ENCODE data around the gene NSMF.
"Not testable (repeated sequence)": the region's sequence is repeated elsewhere in the genome, so short reads cannot be mapped to it uniquely, and the experiment has no call there.

The NSMF gene

DNA sequence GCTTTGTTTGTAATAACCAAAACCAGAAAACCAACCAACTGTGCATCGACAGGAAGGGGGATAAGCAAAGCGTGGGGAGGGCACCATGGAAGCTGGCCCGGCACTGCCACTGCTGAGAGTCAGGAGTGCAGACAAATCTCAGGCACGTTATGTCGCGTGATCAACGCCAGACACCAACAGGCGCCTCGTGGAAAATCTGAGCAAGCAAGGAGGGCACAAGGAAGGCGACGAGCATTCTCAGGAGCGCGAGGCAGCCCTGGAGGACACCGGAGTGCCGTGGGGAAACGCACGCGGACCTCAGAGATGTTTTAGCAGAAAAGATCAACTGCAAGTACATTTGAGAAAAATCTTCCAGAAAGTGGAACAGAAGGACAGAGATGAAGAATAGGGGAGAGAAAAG lies 15.1 kb upstream of the NSMF start:
- no peak for DNase-seq

DNA sequence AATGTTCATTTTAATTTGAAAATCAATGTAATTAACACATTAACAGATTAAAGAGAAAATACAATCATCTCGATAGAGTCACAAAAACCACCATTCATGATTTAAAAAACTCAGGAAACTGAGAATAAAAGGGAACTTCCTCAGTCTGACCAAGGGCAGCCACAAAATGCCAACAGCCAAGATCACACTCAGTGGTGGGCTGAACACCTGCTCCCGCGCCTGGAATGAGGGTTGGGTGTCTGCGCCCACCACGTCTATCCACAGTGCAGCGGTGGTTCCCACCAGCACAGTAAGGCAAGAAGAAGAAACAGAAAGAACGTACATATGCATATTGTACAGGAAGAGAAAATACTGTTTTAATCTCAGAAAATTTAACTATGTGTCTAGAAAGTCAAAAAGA lies 11.7 kb upstream of the NSMF start:
- no peak for DNase-seq

DNA sequence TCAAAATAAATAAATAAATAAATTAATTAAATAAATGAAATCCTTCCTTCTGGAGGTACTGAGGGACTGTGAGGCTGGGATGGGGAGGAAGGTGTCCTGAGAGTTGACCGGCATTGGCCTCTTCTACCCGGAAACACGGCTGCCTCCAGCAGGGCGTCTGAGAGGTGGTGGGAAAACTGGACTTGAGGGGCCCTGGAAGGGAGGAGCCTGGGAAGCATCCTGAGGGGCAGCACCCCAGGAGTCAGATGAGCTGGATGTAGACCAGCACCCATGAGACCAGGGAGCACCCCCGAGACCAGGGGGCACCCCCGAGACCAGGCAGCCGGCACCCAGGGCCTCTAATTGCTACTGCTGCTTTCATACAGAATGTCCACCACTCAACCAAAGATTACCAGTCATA lies 8.8 kb upstream of the NSMF start:
- no peak for DNase-seq

DNA sequence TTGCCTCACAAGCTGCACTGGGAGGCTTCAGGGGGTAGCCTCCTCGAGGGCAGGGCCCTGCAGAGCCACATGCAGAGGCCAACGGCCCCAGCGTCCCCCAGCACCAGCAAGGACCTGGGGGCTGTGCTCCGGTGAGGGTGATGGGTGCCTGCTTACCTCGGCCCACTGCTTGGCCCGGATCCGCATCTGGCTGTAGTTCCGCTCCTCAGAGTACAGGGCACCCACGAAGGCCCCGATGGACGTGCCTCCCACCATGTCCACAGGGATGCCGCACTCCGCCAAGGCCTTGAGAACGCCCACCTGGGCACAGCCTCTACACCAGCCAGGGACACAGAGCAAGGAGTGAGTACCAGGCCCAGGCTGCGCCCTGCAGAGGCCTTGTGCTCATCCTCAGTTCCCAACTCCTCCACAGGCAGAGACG lies 8.0 kb upstream of the NSMF start:
- no peak for DNase-seq

DNA sequence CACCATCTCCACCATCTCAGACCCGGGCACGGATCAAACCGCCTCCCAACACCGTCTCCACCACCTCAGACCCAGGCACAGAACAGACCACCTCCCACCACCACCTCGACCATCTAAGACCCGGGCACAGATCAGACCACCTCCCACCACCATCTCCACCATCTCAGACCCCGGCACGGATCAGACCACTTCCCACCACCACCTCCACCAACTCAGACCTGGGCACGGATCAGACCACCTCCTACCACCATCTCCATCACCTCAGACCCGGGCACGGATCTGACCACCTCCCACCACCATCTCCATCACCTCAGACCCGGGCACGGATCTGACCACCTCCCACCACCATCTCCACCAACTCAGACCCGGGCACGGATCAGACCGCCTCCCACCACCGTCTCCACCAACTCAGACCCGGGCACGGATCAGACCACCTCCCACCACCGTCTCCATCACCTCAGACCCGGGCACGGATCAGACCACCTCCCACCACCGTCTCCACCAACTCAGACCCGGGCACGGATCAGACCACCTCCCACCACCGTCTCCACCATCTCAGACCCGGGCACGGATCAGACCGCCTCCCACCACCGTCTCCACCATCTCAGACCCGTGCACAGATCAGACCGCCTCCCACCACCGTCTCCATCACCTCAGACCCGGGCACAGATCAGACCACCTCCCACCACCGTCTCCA lies 7.4 kb upstream of the NSMF start:
- DNase-seq = not testable (repeated sequence)

DNA sequence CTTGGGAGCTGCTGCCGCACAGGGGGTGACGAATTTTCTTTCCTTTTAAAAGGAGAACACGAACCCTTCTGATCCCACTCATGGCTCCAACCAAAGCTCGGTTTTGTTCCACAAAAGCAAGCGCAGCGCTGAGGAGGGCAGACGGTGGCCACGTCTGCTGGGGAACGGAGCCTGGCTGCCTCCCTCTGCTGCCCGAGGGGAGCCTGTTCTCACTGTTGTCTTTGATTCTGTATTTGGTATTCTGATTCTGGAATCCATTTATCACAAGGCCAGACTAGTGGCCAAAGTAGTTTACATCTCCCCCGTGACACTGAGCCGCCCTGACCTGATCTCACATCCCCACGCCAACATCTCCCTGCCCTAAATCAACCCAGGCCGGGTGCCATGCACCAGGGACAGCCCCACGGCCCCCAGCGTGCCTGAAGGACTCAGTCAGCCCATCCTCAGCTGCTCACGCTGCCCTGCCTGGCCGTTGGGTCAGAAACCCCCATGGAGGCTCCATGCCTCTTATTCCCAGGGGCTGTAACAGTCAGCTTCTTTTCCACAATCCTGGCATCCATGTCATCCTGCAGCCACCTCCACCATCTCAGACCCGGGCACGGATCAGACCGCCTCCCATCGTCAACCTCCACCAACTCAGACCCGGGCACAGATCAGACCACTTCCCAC lies 6.7 kb upstream of the NSMF start:
- DNase-seq = no peak

DNA sequence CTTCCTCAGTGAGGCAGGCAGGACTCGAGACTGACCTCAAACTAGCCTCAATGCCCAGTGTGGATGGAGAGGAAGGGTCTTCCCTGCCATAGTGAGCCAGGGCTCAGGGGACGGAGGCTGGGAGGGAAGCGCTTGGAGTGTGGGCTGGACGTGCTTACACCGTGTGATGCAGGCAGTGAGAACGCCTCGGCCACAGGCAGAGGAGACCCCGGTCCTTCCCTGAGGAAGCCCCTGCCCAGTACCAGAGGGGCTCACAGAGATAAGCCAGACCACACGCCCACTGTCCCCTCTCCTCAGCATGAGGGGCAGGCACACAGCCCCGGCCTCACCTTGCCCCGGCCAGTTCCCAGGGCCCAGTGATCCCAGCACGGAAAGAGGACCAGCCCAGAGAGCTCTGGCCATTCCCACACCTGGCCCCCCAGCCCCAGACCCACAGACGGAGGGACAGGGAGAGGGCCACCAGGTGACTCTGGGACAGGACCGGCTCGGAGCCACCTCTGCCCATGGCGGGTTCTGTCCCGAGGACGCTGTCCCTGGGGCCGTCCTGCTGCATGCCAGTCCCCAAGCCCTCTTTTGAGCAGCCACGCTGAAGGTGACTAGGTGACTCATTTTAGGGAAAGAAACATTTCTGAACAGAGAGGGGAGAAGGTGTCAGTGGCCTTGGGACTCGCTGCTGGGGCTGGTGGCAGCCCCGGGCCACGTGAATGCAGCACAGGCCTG lies 6.0 kb upstream of the NSMF start:
- DNase-seq = no peak

DNA sequence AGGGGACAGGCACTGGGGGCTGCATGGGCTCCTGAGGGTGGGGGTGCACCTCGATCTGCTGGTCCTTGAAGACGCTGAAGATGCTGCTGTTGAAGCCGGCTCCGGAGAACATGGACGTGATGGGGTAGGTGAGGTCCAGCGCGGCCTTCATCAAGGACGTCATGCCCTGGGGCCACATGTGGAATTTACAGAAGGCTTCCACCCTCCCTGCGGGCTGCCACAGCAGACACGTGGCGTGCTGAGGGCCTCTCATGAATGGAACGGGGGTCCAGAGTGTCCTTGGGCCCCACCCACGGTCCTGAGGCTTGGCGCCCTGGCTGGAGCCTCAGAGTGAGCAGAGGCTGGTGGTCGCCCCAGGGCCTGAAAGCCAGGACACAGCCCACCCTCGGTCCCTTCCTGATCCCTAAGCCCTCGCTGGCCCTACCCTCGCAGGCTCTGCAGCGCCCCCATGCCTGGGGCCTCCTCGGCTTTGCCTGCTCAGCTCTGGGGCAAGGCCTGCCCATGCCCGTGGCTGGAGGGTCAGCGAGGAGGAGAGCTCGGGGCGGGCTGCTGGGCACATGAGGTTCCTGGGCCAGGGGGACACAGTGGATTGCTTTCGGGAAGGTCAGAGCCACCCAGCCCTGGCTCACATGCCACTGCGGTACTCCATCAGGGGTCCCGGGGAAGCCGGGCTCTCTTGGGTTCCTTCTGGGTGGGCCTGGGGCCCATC lies 5.3 kb upstream of the NSMF start:
- DNase-seq = no peak

DNA sequence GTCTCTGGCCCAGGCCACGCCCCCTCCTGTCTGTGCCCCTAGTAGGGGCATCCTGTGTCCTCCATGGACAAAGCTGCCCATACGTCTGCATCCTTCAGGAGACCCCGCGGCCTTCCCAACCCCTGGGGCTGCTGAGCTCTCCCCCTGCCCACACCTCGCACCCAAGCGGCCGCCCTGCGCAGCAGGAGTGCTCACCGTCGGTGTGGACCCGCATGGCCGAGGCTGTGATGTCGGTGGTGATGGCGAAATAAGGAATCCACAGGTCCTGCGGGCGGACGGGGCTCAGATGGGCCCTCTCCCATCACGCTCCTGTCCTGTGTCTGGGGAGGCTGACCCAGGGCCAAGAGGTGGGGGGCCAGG lies 4.8 kb upstream of the NSMF start:
- DNase-seq = no peak

DNA sequence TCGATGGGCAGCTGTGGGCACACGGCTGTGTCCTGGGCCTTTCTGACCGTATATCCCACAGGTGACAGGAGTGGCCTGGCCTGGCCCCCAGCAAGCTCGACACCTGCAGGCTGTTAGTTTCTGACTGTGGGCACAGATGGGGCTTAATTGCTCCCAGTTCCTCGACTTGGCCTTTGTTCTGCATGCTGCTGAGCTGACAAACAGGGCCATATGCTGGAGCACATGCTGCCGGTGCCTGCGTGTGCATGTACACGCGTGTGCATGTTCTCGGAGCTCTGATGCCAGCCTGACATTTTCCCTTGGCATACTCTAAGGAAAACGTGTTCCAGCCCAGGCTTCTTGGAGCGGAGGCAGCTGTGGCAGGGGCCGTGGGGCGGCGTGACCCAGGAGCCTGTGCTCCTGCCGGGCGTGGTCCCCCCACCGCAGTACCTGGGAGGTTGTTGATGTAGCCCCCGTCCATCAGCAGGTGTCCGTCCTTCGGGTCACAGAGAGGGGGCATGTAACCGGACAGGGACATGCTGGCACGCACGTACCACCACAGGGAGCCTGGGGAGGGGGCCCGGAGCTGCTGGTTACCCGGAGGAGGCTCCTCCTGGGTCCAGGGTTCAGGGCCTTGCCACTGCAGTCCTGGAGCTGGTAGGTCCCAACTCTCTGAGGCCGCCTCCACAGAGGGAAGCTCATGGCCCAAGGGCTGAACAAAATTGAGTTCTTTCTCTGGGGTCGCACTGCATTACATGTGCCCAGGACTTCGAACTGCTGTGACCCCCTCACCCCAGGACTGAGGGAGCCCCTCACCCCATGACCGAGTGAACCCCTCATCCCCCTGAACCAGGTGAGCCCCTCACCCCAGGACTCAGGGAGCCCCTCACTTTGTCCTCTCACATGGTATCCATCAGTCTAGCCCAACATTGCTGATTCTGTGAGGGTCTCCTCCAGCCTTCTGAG lies 4.1 kb upstream of the NSMF start:
- no peak for DNase-seq

DNA sequence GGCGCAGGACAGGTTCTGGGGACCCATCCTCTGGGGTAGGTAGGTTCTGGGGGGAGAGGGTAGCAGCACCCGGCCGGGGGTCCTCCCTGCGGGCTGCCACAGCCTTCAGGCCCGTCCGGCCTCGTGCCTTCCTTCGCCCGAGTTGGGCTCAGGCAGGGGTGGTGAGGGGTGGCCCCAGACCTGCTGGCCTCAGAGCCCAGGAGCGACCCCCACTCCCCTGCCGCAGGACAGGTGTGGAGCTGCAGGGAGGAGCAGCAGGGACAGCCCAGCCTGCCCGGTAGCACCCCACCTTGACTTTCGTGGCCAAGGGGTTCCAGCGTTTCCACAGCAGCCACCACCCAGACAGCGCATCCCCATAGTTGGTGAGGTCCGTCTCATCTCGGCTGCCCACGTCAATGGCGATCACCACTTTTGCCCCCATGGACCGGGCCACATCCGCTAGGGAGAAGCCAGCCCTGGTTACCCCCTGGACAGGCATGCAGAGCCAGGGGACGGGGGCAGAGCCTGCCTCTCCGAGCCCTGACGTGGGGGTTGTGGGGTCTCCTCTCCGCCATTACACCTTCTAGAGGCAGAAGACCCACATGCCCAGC lies 3.4 kb upstream of the NSMF start:
- no peak for DNase-seq

DNA sequence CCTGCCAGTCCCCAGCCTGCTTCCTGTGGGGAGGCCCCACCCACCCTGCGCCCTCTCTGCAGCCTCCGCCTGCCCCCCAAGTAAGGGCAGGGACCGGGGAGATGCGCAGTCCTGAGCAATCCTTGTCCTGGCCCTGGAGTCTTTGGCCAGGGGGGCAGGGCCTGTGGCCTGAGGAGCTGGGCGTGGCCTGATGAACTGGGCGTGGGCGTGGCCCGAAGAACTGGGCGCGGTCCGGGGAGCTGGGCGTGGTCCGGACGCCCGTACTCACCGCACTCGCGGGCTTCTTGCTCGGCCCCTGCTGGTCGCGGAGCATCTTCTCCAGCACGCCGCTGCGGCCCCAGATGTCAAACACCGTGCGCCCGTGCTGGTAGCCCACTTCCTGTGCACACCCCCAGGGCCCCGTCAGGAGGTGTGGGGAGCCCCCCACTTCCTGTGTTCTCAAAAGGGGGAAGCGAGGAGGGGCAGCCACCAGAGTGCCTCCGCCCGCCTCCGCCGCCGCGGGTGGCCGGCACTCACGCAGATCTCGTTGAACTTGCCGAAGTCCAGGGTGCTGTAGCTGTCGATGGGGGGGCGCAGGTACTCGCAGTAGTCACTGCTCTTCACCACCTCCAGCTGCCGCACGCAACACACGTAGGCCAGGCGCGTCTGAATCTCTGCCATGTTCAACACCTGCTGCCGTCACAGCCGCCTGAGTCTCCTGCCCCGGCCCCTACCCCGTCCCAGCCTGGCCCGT lies 2.7 kb upstream of the NSMF start:
- peak; percentile 87 to 89 for DNase-seq

DNA sequence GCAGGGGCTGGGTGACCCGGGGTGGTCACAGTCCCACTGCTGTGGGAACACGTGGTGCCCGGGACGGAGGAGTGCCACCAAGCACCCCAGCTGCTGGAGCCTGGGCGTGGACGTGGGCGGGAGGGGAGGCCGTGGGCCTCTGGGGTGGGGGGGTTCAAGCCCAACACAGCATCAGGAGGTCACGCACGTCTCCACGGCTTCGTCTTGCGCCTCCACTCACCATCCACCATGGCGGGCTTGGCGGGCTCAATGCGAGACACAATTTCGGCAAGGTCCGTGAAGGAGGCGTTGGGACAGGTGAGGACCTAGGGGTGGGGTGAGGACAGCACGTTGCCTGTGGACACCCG lies 2.2 kb upstream of the NSMF start:
- no peak for DNase-seq

DNA sequence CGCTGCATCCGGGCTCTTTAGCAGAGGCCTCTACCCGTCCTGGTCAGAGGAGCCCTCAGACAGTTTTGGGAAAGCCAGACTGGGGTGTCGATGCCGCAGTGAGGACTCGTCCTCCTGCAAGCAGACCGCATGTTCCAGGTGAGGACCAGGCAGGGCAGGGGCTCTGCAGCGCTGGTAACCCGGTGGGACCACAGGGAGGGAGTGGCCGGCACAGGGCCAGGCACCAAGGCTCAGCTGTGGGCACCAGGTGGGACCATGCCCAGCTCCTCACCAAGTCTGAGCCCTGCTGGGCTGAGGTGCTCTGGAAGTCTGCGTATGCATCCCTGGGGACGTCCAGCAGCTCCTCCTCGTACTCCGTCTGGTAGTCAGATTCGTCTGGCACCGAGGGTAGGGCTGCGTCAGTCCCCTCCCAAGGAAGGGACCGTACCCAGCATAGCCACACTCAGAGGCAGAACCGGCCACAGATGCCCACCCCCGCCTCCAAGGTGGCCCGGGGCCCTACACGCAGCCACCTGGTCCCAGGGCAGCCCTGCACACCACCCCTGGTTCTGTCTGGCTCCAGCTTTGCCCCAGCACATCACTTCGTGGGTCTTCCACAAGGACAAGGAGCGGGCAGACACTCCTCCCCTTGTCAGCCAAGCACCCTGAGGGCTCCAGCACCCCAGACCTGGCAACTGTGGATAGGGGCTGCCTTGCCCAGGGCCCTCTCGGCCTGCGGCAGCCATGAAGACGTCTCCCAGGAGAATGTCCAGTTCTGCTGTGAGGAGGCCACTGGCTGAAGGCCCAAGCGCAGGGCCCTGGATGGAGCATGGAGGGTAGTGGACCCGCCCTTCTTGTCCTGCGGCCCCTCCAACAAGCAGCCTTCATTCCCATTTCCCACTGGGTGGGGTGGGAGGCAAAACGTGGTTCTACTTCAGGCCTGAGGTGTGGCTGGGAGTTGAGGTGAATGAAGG lies 1.5 kb upstream of the NSMF start:
- DNase-seq = no peak

DNA sequence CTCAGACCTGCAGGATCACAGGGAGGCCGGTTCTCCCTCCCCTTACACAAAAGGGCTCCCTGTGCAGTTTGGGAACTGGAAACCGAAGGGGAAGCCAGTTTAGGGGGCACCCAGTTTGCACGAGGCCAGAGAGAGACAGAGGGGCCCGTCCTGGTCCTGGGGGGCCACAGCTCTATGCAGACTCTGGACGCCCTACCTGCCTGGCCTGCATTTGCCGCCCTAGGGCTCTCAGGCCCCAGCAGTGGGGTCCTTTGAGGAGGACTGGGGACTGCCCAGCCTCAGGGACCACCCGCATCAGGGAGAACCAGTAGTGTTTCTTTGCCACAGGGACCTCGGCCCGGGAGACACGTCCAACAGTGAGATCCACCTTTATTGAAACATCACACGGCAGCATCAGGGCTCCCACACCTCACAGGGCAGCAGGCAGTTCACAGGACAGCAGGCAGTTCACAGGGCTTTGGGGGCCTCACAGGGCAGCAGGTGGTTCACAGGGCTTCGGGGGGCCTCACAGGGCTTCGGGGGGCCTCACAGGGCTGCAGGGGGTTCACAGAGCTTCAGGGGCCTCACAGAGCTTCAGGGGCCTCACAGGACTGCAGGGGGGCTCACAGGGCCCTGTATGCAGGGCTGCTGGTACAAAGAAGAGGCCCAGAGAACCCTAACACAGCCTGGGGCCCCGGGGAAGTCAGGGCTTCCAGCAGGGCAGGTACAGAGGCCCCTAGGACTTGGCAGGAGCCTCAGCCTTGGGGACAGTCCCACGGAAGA lies 648 bp upstream of the NSMF start:
- DNase-seq = peak in 1 of 2 experiments; percentile 16

DNA sequence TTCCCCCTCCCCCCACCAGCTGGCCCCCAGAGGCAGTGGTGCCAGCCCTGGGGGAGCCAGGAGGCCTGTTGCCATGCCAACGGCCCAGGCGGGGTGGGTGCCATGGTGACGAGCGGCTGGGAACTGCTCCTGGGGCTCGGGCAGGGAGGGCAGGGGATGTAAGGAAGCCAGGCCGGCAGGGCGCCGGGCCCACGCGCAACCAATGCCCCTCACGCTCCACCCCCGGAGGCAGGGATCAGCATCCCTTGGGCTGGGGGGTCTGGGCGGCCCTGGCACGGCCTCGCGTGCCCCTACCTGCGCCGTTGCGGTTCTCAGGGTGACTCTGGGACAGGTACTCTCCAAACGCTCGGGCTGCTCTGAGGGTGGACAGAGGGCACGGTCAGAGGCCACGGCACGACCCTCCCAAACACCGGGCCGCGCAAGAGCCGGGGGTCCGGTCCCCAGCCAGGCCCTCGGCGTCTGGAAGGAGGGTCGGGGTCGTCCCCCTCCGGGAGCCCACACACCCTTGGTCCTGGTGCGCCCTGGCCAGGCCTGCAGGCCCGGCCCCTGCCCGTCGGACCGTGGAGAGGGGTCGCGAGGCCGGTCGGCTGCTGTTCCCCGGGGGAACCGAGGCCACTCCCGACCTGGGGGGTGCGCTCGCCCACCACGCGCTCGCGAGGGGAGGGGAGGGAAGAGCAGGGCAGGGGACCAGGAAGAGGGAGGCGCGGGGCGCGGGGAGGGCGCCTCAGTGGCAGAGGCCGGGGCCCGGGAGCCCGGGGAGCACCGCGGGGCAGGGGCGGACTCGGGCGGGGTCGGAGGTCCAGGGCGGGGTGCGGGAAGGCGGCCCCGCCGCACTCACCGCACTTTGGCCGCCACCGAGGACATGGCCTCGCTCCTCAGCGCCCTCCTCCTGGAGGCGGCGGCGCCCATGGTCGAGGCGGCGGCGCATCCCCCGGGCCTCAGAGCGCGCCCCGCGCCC lies 661 bp downstream of the NSMF start:
- no peak for DNase-seq

DNA sequence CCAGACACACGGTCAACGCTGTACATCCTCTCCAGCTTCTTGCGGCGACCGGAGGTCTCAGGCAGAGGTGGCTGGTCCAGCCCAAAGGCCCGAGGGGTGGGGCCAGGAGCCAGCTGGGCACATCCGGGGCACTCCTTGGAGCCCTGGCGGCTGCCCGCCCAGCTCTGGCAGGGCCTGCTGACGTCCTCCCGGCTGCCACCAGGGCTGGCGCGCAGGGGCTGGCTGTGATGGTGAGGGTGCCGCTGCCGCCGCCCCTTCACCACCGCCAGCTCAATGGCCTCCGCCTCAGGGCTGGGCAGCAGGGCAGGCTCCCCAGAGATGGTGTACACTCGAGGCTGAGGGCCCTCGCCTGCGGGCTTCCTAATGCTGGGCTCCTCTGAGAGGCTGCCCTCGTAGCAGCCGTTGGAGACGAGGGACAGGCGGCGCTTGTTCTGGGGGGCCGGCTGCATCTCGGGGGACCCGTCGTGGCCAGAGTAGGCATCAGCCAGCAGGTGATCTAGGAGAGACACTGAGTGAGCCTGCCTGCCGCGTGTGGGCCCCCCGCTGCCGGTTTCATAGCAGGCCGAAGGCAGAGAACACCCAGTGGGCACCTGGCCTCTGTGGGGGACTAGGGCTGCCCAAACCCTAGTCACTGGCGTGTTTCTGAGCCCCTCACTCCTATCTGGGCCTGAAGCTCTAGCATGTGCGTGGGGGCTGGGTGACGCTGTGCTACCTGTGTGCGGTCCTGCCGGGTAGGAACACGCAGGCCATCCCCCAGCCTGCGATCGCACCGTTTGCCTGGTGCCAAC lies 1.5 kb downstream of the NSMF start:
- no peak for DNase-seq

All from activated CD4-positive, alpha-beta T cell treated with anti-CD3 and anti-CD28 coated beads, Interleukin-2, amount 50 U/mL, for 48 hours (primary cell).